Mesodermal cell (in vitro differentiated cells): ENCODE results near the gene SLC34A3.

Experiments used
- H3K27ac ChIP-seq: 2 replicates; pipeline ENCODE4 v1.7.0; 2013; ENCODE audit warnings: mild to moderate bottlenecking, low read depth, low read length, moderate library complexity; ENCODE audit not compliant: severe bottlenecking
- H3K36me3 ChIP-seq: 2 replicates; pipeline ENCODE4 v1.7.1; 2013; ENCODE audit warnings: mild to moderate bottlenecking, low read length, moderate library complexity; ENCODE audit not compliant: control insufficient read depth, insufficient read depth
- H3K4me1 ChIP-seq: one replicate; pipeline ENCODE4 v1.7.1; 2013; ENCODE audit warnings: mild to moderate bottlenecking, low read length; ENCODE audit not compliant: insufficient read depth, control insufficient read depth, poor library complexity, severe bottlenecking
- H3K4me3 ChIP-seq: 2 replicates; pipeline ENCODE4 v1.7.0; 2013; ENCODE audit warnings: low read length, control low read depth, mild to moderate bottlenecking; ENCODE audit not compliant: insufficient read depth, poor library complexity, severe bottlenecking; ENCODE audit errors: extremely low read depth
- H3K9me3 ChIP-seq: 2 replicates; pipeline ENCODE4 v1.7.1; 2013; ENCODE audit warnings: mild to moderate bottlenecking, low read length, moderate library complexity; ENCODE audit not compliant: control insufficient read depth
- WGBS, 2 experiments: methylation state at CpG; one replicate each; pipeline ENCODE4 v1.1.5; 2013; ENCODE audit warnings: missing lambda C conversion rate in 2 of 2; ENCODE audit not compliant: insufficient coverage in 2 of 2; 5-methylcytosine and 5-hydroxymethylcytosine counted together

SLC34A3 gene

GRCh38 chr9:137189297-137190295 lies 41.1 kb upstream of the SLC34A3 start:
- Histone ChIP-seq H3K4me1 (peaks cover 21% of the 10 kb centered on the region), H3K36me3 (peaks cover 39% of the 10 kb centered on the region), H3K9me3 (no peaks in the 10 kb centered on the region), H3K27ac (peak overlapping the region; percentile 94), H3K4me3 (peak overlapping the region; percentile 91)
- WGBS, 2 experiments, result 54 to 56% methylated on average over 18 to 21 of the region's 23 CpGs

GRCh38 chr9:137190315-137190856 lies 40.3 kb upstream of the SLC34A3 start:
- WGBS, 2 experiments, result 91 to 100% methylated on average over 2 to 7 of the region's 9 CpGs
- Histone ChIP-seq H3K27ac (no peak overlapping the region), H3K4me1 (peaks cover 21% of the 10 kb centered on the region), H3K4me3 (no peak overlapping the region), H3K36me3 (peaks cover 39% of the 10 kb centered on the region), H3K9me3 (no peaks in the 10 kb centered on the region)

GRCh38 chr9:137191245-137191644 lies 39.5 kb upstream of the SLC34A3 start:
- no peak overlapping the region for H3K4me3 ChIP-seq
- H3K27ac ChIP-seq, result no peak overlapping the region
- H3K9me3 ChIP-seq, result no peaks in the 10 kb centered on the region
- peaks cover 21% of the 10 kb centered on the region for H3K4me1 ChIP-seq
- peaks cover 31% of the 10 kb centered on the region for H3K36me3 ChIP-seq
- WGBS, 2 experiments, result 100% methylated on average over 1 to 3 of the region's 3 CpGs

GRCh38 chr9:137191691-137192447 lies 38.8 kb upstream of the SLC34A3 start:
- no peaks in the 10 kb centered on the region for H3K9me3 ChIP-seq
- H3K4me3 ChIP-seq, result no peak overlapping the region
- peaks cover 26% of the 10 kb centered on the region for H3K36me3 ChIP-seq
- no peak overlapping the region for H3K27ac ChIP-seq
- peaks cover 21% of the 10 kb centered on the region for H3K4me1 ChIP-seq
- 94 to 95% methylated on average over 10 to 17 of the region's 22 CpGs for WGBS, 2 experiments

GRCh38 chr9:137192448-137192780 lies 38.3 kb upstream of the SLC34A3 start:
- H3K36me3 ChIP-seq, result peaks cover 20% of the 10 kb centered on the region
- no peak overlapping the region for H3K27ac ChIP-seq
- H3K4me3 ChIP-seq, result no peak overlapping the region
- H3K9me3 ChIP-seq, result no peaks in the 10 kb centered on the region
- peaks cover 16% of the 10 kb centered on the region for H3K4me1 ChIP-seq
- WGBS, 2 experiments, result 91 to 100% methylated on average over 4 to 9 of the region's 10 CpGs

GRCh38 chr9:137192859-137193258 lies 37.8 kb upstream of the SLC34A3 start:
- Histone ChIP-seq H3K27ac (no peak overlapping the region), H3K4me3 (no peak overlapping the region), H3K36me3 (peaks cover 20% of the 10 kb centered on the region), H3K9me3 (no peaks in the 10 kb centered on the region), H3K4me1 (peaks cover 12% of the 10 kb centered on the region)
- 90 to 92% methylated on average over 2 of the region's 2 CpGs for WGBS, 2 experiments

GRCh38 chr9:137193771-137194170 lies 36.9 kb upstream of the SLC34A3 start:
- WGBS, 2 experiments, result 97 to 98% methylated on average over 8 to 9 of the region's 14 CpGs
- H3K27ac ChIP-seq, result no peak overlapping the region
- no peaks in the 10 kb centered on the region for H3K9me3 ChIP-seq
- H3K4me1 ChIP-seq, result peaks cover 14% of the 10 kb centered on the region
- peaks cover 20% of the 10 kb centered on the region for H3K36me3 ChIP-seq
- H3K4me3 ChIP-seq, result no peak overlapping the region

- peaks cover 19% of the 10 kb centered on the region for H3K4me1 ChIP-seq
- 85 to 87% methylated on average over 13 to 16 of the region's 16 CpGs for WGBS, 2 experiments
- H3K4me3 ChIP-seq, result no peak overlapping the region
- peaks cover 20% of the 10 kb centered on the region for H3K36me3 ChIP-seq
- H3K9me3 ChIP-seq, result no peaks in the 10 kb centered on the region
- no peak overlapping the region for H3K27ac ChIP-seq
Observed at GRCh38 chr9:137194388-137194787, 36.3 kb upstream of the SLC34A3 start.

GRCh38 chr9:137194909-137195308 lies 35.8 kb upstream of the SLC34A3 start:
- H3K9me3 ChIP-seq, result no peaks in the 10 kb centered on the region
- WGBS, 2 experiments, result 80 to 96% methylated on average over 6 to 7 of the region's 10 CpGs
- H3K27ac ChIP-seq, result no peak overlapping the region
- peaks cover 19% of the 10 kb centered on the region for H3K36me3 ChIP-seq
- peaks cover 14% of the 10 kb centered on the region for H3K4me1 ChIP-seq
- H3K4me3 ChIP-seq, result no peak overlapping the region

- no peak overlapping the region for H3K4me3 ChIP-seq
- H3K9me3 ChIP-seq, result no peaks in the 10 kb centered on the region
- H3K27ac ChIP-seq, result no peak overlapping the region
- H3K36me3 ChIP-seq, result peaks cover 13% of the 10 kb centered on the region
- 93 to 97% methylated on average over 20 to 21 of the region's 21 CpGs for WGBS, 2 experiments
- H3K4me1 ChIP-seq, result peaks cover 8% of the 10 kb centered on the region
Observed at GRCh38 chr9:137195525-137196220, 35.0 kb upstream of the SLC34A3 start.
